Kidney epithelial cell (primary cell): Measurements from ENCODE around the gene CD81. TPM values are rescaled to one million over a fixed set of nuclear protein-coding genes. Genes with fewer than 3 reads are reported as not detected.
"Not testable (repeated sequence)": the region's sequence is repeated elsewhere in the genome, so short reads cannot be mapped to it uniquely, and the experiment has no call there.

Experiments
- DNase-seq: peaks from one replicate; pipeline ENCODE4 v3.0.0-alpha.2; 2010; ENCODE audit warnings: low read depth
- H3K27me3 ChIP-seq: 2 replicates; pipeline ENCODE4 v1.6.0; 2011; ENCODE audit warnings: low read length; ENCODE audit not compliant: control insufficient read depth, insufficient read depth
- H3K36me3 ChIP-seq: 2 replicates; pipeline ENCODE4 v1.5.1; 2011; ENCODE audit warnings: low read length; ENCODE audit not compliant: control insufficient read depth, insufficient read depth
- H3K4me3 ChIP-seq: 2 replicates; pipeline ENCODE4 v1.5.1; 2011; ENCODE audit warnings: low read depth, mild to moderate bottlenecking, control low read depth, low read length
- CTCF ChIP-seq: IDR thresholded peaks from 2 replicates; pipeline ENCODE4 v1.5.1; 2011; ENCODE audit warnings: mild to moderate bottlenecking, moderate library complexity, low read length, control low read depth, inconsistent platforms; ENCODE audit not compliant: insufficient read depth, poor library complexity, severe bottlenecking
- total RNA-seq: library from RNA; depleted of rRNA; stranded (reverse); fragments of >200 nt; gene quantifications from 2 replicates; pipeline ENCODE4 v1.2.3, GENCODE V29; 2015

CD81 gene
- total RNA-seq, 1 donor from 2014 or later: 216 TPM

GRCh38 chr11:2360081-2360642 is 16.9 kb upstream of the CD81 start:
- H3K36me3 ChIP-seq: no peaks in the 10 kb centered on the region
- no peak for TF ChIP-seq CTCF
- H3K4me3 ChIP-seq: no peak overlapping the region
- no peak for DNase-seq
- no peaks in the 10 kb centered on the region for H3K27me3 ChIP-seq

GRCh38 chr11:2361565-2361964 is 15.5 kb upstream of the CD81 start:
- no peak for DNase-seq

GRCh38 chr11:2362414-2362813 is 14.7 kb upstream of the CD81 start:
- Histone ChIP-seq H3K4me3 (no peak overlapping the region), H3K27me3 (no peaks in the 10 kb centered on the region), H3K36me3 (no peaks in the 10 kb centered on the region)
- TF ChIP-seq CTCF: no peak
- DNase-seq: no peak

More at GRCh38 chr11:2361565-2361964, 15.5 kb upstream of the CD81 start:
- TF ChIP-seq CTCF: no peak
- no peaks in the 10 kb centered on the region for H3K27me3 ChIP-seq
- no peak overlapping the region for H3K4me3 ChIP-seq
- H3K36me3 ChIP-seq: no peaks in the 10 kb centered on the region

- no peak for DNase-seq
- TF ChIP-seq CTCF: no peak
- no peak overlapping the region for H3K4me3 ChIP-seq
- H3K36me3 ChIP-seq: no peaks in the 10 kb centered on the region
- H3K27me3 ChIP-seq: no peaks in the 10 kb centered on the region
These were observed 14.0 kb upstream of the CD81 start for GRCh38 chr11:2363130-2363529.

GRCh38 chr11:2363577-2364370 is 13.3 kb upstream of the CD81 start:
- Histone ChIP-seq H3K27me3 (no peaks in the 10 kb centered on the region), H3K36me3 (no peaks in the 10 kb centered on the region), H3K4me3 (no peak overlapping the region)
- TF ChIP-seq CTCF: no peak
- DNase-seq: no peak

- not testable (repeated sequence) for DNase-seq, H3K4me3 ChIP-seq, H3K27me3 ChIP-seq, H3K36me3 ChIP-seq
These were observed 12.7 kb upstream of the CD81 start for GRCh38 chr11:2364386-2364785.
